Liver (tissue), 9 donors: ENCODE data around the gene F13A1. TPM values are rescaled to one million over a fixed set of nuclear protein-coding genes. Genes with fewer than 3 reads are reported as not detected.

Experiments used
- DNase-seq: peaks from one replicate; pipeline ENCODE4 v3.0.0-alpha.2; 2017; ENCODE audit warnings: low spot score
- H3K27ac ChIP-seq, 2 donors: one replicate each; pipeline ENCODE4 v1.7.0; 2013; ENCODE audit warnings: inconsistent platforms in 2 of 2, low read length in 2 of 2, control low read depth in 1 of 2, low read depth in 1 of 2, mild to moderate bottlenecking in 1 of 2
- H3K27me3 ChIP-seq, 4 donors: one replicate each; pipeline versions ENCODE4 v1.6.1 to v1.7.0; 2013; ENCODE audit warnings: low read length in 3 of 4, inconsistent platforms in 1 of 4, mild to moderate bottlenecking in 1 of 4, moderate library complexity in 1 of 4; ENCODE audit not compliant: control insufficient read depth in 4 of 4, insufficient read depth in 4 of 4
- H3K36me3 ChIP-seq, 4 donors: one replicate each; pipeline versions ENCODE4 v1.6.1 to v1.7.0; 2013; ENCODE audit warnings: low read length in 3 of 4, mild to moderate bottlenecking in 3 of 4, low read depth in 1 of 4, moderate library complexity in 1 of 4; ENCODE audit not compliant: control insufficient read depth in 4 of 4, insufficient read depth in 3 of 4
- H3K4me1 ChIP-seq, 4 donors: one replicate each; pipeline versions ENCODE4 v1.6.1 to v1.7.0; 2013; ENCODE audit warnings: low read length in 3 of 4, mild to moderate bottlenecking in 3 of 4, moderate library complexity in 1 of 4; ENCODE audit not compliant: control insufficient read depth in 4 of 4, insufficient read depth in 4 of 4
- H3K4me3 ChIP-seq, 3 donors: one replicate each; pipeline versions ENCODE4 v1.6.1 to v1.7.0; 2013; ENCODE audit warnings: low read length in 3 of 3, control low read depth in 1 of 3, low read depth in 1 of 3, mild to moderate bottlenecking in 1 of 3
- H3K9ac ChIP-seq, 2 donors: one replicate each; pipeline ENCODE4 v1.7.0; 2013; ENCODE audit warnings: low read length in 2 of 2, mild to moderate bottlenecking in 2 of 2, moderate library complexity in 2 of 2, control low read depth in 1 of 2, low read depth in 1 of 2
- H3K9me3 ChIP-seq, 4 donors: one replicate each; pipeline versions ENCODE4 v1.6.1 to v1.7.0; 2013; ENCODE audit warnings: low read length in 3 of 4; ENCODE audit not compliant: control insufficient read depth in 4 of 4
- ATF3 ChIP-seq: IDR thresholded peaks from 2 replicates; pipeline ENCODE4 v1.6.1; 2016; ENCODE audit warnings: antibody characterized with exemption
- CTCF ChIP-seq: fragments of 150-350 bp; IDR thresholded peaks from 2 replicates; pipeline ENCODE4 v1.5.1; 2017; ENCODE audit warnings: improper control_type of control experiment, low read depth, low read length; ENCODE audit not compliant: missing input control
- EGR1 ChIP-seq, 2 donors: IDR thresholded peaks; 2 replicates each; pipeline ENCODE4 v1.6.1; 2016 to 2018; ENCODE audit warnings: antibody characterized with exemption in 2 of 2, low read depth in 2 of 2
- FOXA1 ChIP-seq: IDR thresholded peaks from 2 replicates; pipeline ENCODE4 v1.6.1; 2016; ENCODE audit warnings: antibody characterized with exemption
- FOXA2 ChIP-seq: IDR thresholded peaks from 2 replicates; pipeline ENCODE4 v1.6.1; 2016; ENCODE audit warnings: antibody characterized with exemption
- GABPA ChIP-seq, 2 donors: IDR thresholded peaks in 1 of 2; conservative IDR thresholded peaks in 1 of 2; 2 replicates each; pipeline ENCODE4 v1.6.1; 2016; ENCODE audit warnings: antibody characterized with exemption in 2 of 2, mild to moderate bottlenecking in 1 of 2, moderate library complexity in 1 of 2
- HNF4A ChIP-seq, 2 donors: conservative IDR thresholded peaks; 2 replicates each; pipeline ENCODE4 v1.6.1; 2016; ENCODE audit warnings: antibody characterized with exemption in 2 of 2, mild to moderate bottlenecking in 2 of 2
- HNF4G ChIP-seq: IDR thresholded peaks from 2 replicates; pipeline ENCODE4 v1.6.1; 2016; ENCODE audit warnings: antibody characterized with exemption
- JUND ChIP-seq, 2 donors: IDR thresholded peaks; 2 replicates each; pipeline ENCODE4 v1.6.1; 2016; ENCODE audit warnings: antibody characterized with exemption in 2 of 2
- MAX ChIP-seq: IDR thresholded peaks from 2 replicates; pipeline ENCODE4 v1.6.1; 2016; ENCODE audit warnings: antibody characterized with exemption
- NR2F2 ChIP-seq: IDR thresholded peaks from 2 replicates; pipeline ENCODE4 v1.6.1; 2016; ENCODE audit warnings: antibody characterized with exemption
- RAD21 ChIP-seq, 2 donors: IDR thresholded peaks; 2 replicates each; pipeline ENCODE4 v1.6.1; 2016; ENCODE audit warnings: antibody characterized with exemption in 2 of 2, mild to moderate bottlenecking in 2 of 2
- REST ChIP-seq: IDR thresholded peaks from 2 replicates; pipeline ENCODE4 v1.6.1; 2016; ENCODE audit warnings: antibody characterized with exemption, mild to moderate bottlenecking
- RXRA ChIP-seq, 2 donors: IDR thresholded peaks; 2 replicates each; pipeline ENCODE4 v1.6.1; 2017 to 2018; ENCODE audit warnings: antibody characterized with exemption in 2 of 2, mild to moderate bottlenecking in 1 of 2
- SP1 ChIP-seq: IDR thresholded peaks from 2 replicates; pipeline ENCODE4 v1.6.1; 2018; ENCODE audit warnings: antibody characterized with exemption, mild to moderate bottlenecking
- TAF1 ChIP-seq: conservative IDR thresholded peaks from 2 replicates; pipeline ENCODE4 v1.6.1; 2016; ENCODE audit warnings: antibody characterized with exemption, mild to moderate bottlenecking
- YY1 ChIP-seq: IDR thresholded peaks from 2 replicates; pipeline ENCODE4 v1.6.1; 2016; ENCODE audit warnings: antibody characterized with exemption, mild to moderate bottlenecking
- WGBS: extraction: QIAGEN DNeasy Blood & Tissue Kit; methylation state at CpG from one replicate; pipeline ENCODE4 v1.1.7; 2013; 5-methylcytosine and 5-hydroxymethylcytosine counted together
- polyA plus RNA-seq, 2 donors: library from polyadenylated mRNA; stranded (reverse) in 1 of 2; unstranded in 1 of 2; fragments of 200-250 nt in 1 of 2; fragments of >200 nt in 1 of 2; fragmentation: Nextera tagmentation in 1 of 2; extraction: Ambion mirVana in 1 of 2; gene quantifications; one replicate each; pipeline versions ENCODE4 v1.2.1 to v1.2.3, GENCODE V29; 2013 to 2015
- total RNA-seq, 2 donors: library from RNA; depleted of rRNA; stranded (reverse); fragments of >200 nt; gene quantifications; one replicate each; pipeline ENCODE4 v1.2.3, GENCODE V29; 2014
- TF ChIP-seq, protein P1 (sequence below): IDR thresholded peaks from 2 replicates; pipeline ENCODE4 v1.6.1; 2016; ENCODE audit warnings: antibody characterized with exemption
- donor health status: healthy.
- donor health status: healthy.
- donor health status: healthy.
- donor health status: healthy.
- donor health status: healthy.

F13A1 gene
- total and polyA plus RNA-seq, 4 donors: 0.46 to 18.3 (median 5.1) TPM

DNA sequence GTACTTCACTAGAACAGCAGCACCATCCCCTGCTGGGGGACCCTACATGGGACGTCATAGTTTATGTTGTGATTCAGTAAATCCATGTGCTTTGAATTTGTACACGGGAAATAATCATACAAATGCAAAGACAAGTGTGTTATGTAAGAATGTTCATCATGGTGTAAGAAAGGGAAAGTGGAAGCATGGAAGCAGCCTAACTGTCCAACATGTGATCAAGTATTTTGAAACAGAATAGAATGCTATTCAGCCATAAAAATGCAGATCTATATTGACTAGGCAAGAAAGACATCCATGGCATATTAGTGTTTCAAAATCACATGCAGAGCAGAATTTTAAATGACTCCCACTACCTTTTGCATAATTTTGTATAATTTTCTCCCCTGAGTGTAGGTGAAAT is 117.6 kb downstream of the F13A1 start:
- Histone ChIP-seq H3K27ac (no peak overlapping the region), H3K36me3 (no peaks in the 10 kb centered on the region), H3K9me3 (no peaks in the 10 kb centered on the region), H3K9ac (no peak overlapping the region), H3K4me1 (no peaks in the 10 kb centered on the region), H3K4me3 (no peak overlapping the region), H3K27me3 (peaks cover 0 to 3% (median 0%) of the 10 kb centered on the region in 4 donors)
- no peak for DNase-seq
- WGBS: 74% methylated on average over 2 of the region's 2 CpGs
- TF ChIP-seq ATF3: no peak
- TF ChIP-seq CTCF: no peak
- no peak for TF ChIP-seq TAF1
- no peak for TF ChIP-seq MAX
- TF ChIP-seq FOXA2: no peak

- H3K9ac ChIP-seq: no peak overlapping the region
- H3K27me3 ChIP-seq: peaks cover 0 to 3% (median 0%) of the 10 kb centered on the region in 4 donors
- no peak overlapping the region for H3K27ac ChIP-seq
- H3K36me3 ChIP-seq: no peaks in the 10 kb centered on the region
- H3K4me3 ChIP-seq: no peak overlapping the region
- no peaks in the 10 kb centered on the region for H3K4me1 ChIP-seq
- TF ChIP-seq MAX (no peak), ATF3 (no peak), SP1 (no peak), TAF1 (no peak), YY1 (no peak), NR2F2 (no peak), CTCF (no peak), RAD21 (IDR thresholded peaks at IDR 0.05) (no peak), FOXA2 (no peak), REST (no peak), HNF4A (conservative IDR thresholded peaks at IDR 0.05) (no peak), HNF4G (no peak), EGR1 (IDR thresholded peaks at IDR 0.05; ENCODE audit: low read depth in 2 of 2) (no peak), JUND (IDR thresholded peaks at IDR 0.05) (no peak), RXRA (IDR thresholded peaks at IDR 0.05) (no peak), FOXA1 (no peak), GABPA (IDR thresholded peaks at IDR 0.05 in 1 of 2, conservative IDR thresholded peaks at IDR 0.05 in 1 of 2) (no peak)
- TF ChIP-seq, protein P1, sequence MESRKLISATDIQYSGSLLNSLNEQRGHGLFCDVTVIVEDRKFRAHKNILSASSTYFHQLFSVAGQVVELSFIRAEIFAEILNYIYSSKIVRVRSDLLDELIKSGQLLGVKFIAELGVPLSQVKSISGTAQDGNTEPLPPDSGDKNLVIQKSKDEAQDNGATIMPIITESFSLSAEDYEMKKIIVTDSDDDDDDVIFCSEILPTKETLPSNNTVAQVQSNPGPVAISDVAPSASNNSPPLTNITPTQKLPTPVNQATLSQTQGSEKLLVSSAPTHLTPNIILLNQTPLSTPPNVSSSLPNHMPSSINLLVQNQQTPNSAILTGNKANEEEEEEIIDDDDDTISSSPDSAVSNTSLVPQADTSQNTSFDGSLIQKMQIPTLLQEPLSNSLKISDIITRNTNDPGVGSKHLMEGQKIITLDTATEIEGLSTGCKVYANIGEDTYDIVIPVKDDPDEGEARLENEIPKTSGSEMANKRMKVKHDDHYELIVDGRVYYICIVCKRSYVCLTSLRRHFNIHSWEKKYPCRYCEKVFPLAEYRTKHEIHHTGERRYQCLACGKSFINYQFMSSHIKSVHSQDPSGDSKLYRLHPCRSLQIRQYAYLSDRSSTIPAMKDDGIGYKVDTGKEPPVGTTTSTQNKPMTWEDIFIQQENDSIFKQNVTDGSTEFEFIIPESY: no peak
- DNase-seq: no peak
- H3K9me3 ChIP-seq: no peaks in the 10 kb centered on the region
- WGBS: 58% methylated on average over 4 of the region's 4 CpGs
These were observed 119.3 kb downstream of the F13A1 start for GRCh38 chr6:6201200-6201599.
